Left ventricle myocardium inferior (tissue), 1 donor: ENCODE measurements around the gene PKNOX2. TPM values are rescaled to one million over a fixed set of nuclear protein-coding genes. Genes with fewer than 3 reads are reported as not detected.

Source experiments
- DNase-seq: peaks from one replicate; pipeline ENCODE4 v3.0.0-alpha.2; 2020
- H3K27ac ChIP-seq: fragments of 200-600 bp; replicated peaks from 2 replicates; pipeline ENCODE4 v1.8.0; 2021
- H3K27me3 ChIP-seq: fragments of 200-600 bp; 2 replicates; pipeline ENCODE4 v1.8.0; 2021; ENCODE audit warnings: low read depth
- H3K36me3 ChIP-seq: fragments of 200-600 bp; 2 replicates; pipeline ENCODE4 v1.8.0; 2021
- H3K4me1 ChIP-seq: fragments of 200-600 bp; 2 replicates; pipeline ENCODE4 v1.8.0; 2021
- H3K4me3 ChIP-seq: fragments of 200-600 bp; 2 replicates; pipeline ENCODE4 v1.8.0; 2021; ENCODE audit warnings: mild to moderate bottlenecking, moderate library complexity
- H3K9me3 ChIP-seq: fragments of 200-600 bp; replicated peaks from 2 replicates; pipeline ENCODE4 v1.8.0; 2021
- CTCF ChIP-seq: fragments of 200-600 bp; IDR thresholded peaks from 2 replicates; pipeline ENCODE4 v1.8.0; 2021; ENCODE audit warnings: antibody characterized with exemption, mild to moderate bottlenecking, borderline replicate concordance
- intact Hi-C: fragments of 100-400 bp; cut with micrococcal nuclease; formaldehyde crosslinking; loops from one replicate; pipeline ENCODE4 v1.11.0; 2022
- total RNA-seq: library from RNA; stranded (reverse); fragmentation: NEBNext Ultra II Directional; extraction: Animal tissue kit (Norgen Biotek cat#: 25700); gene quantifications from one replicate; pipeline ENCODE4 v1.2.1, GENCODE V29; 2021
- donor health status: DM: no; HTN: yes; CAD: no; lungs with severe emphysema.

PKNOX2 gene
- total RNA-seq, 1 donor from 2014 or later: 6.2 TPM

GRCh38 chr11:125201525-125202141, 37.1 kb downstream of the PKNOX2 start:
- Histone ChIP-seq H3K27me3 (peaks cover 6% of the 10 kb centered on the region), H3K4me3 (no peak overlapping the region), H3K9me3 (no peaks in the 10 kb centered on the region), H3K27ac (no peak overlapping the region), H3K4me1 (peaks cover 10% of the 10 kb centered on the region), H3K36me3 (no peaks in the 10 kb centered on the region)
- TF ChIP-seq CTCF: no peak
- no peak for DNase-seq
- intact Hi-C loops: no loop called here

DNA sequence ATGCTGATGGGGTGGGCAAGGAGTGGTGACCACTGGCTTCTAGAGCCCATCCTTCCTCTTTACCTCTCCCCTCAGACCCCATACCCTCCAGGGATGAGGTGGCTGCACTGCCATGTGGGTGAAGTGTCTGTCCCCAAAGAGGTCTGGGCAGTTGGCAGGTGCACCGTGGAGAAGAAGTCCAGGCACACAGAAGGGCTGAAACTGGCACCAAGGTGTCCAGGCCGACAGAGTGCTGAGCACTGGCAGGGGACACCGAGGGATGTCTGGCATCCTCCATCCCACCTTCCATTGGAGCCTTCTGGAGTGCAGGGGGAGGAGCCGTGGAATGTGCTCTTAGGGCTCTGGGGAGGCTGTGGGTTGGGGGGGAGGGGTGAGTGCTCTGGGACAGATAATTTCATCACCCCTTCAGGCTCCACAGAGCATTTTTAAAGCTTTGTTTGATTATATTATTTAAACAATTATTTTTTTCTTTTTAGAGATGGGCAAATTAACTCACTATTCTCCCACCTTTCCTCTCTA, 37.9 kb downstream of the PKNOX2 start:
- no peaks in the 10 kb centered on the region for H3K36me3 ChIP-seq
- H3K4me3 ChIP-seq: no peak overlapping the region
- peaks cover 6% of the 10 kb centered on the region for H3K27me3 ChIP-seq
- H3K27ac ChIP-seq: no peak overlapping the region
- intact Hi-C loops: no loop called here
- H3K9me3 ChIP-seq: no peaks in the 10 kb centered on the region
- peaks cover 10% of the 10 kb centered on the region for H3K4me1 ChIP-seq
- no peak for DNase-seq
- TF ChIP-seq CTCF: no peak

DNA sequence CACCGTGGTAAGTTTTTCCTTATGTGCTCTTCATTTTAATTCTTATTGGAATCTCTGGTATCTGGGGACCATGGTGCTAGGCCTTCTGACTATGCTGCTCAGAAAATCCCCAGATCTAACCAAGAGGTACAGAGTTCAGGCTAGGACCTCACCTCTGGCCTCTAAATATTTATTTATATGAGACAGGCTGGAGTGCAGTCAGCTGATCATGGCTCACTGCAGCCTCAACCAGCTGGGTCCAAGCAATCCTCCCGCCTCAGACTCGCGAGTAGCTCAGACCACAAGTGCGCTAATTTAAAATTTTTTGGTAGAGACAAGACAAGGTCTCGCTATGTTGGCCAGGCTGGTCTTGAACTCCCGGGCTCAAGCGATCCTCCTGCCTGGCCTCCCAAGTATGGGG, 38.4 kb downstream of the PKNOX2 start:
- no peak overlapping the region for H3K27ac ChIP-seq
- no peak for DNase-seq
- intact Hi-C loops: no loop called here
- TF ChIP-seq CTCF: no peak
- H3K4me3 ChIP-seq: no peak overlapping the region
- H3K27me3 ChIP-seq: peaks cover 6% of the 10 kb centered on the region
- H3K4me1 ChIP-seq: peaks cover 10% of the 10 kb centered on the region
- H3K9me3 ChIP-seq: no peaks in the 10 kb centered on the region
- no peaks in the 10 kb centered on the region for H3K36me3 ChIP-seq

- no peak for TF ChIP-seq CTCF
- Histone ChIP-seq H3K36me3 (no peaks in the 10 kb centered on the region), H3K27ac (no peak overlapping the region), H3K4me1 (peaks cover 8% of the 10 kb centered on the region), H3K27me3 (peaks cover 6% of the 10 kb centered on the region), H3K4me3 (no peak overlapping the region), H3K9me3 (no peaks in the 10 kb centered on the region)
- no peak for DNase-seq
- intact Hi-C loops: no loop called here
These were observed 43.4 kb downstream of the PKNOX2 start for GRCh38 chr11:125207866-125208425.

DNA sequence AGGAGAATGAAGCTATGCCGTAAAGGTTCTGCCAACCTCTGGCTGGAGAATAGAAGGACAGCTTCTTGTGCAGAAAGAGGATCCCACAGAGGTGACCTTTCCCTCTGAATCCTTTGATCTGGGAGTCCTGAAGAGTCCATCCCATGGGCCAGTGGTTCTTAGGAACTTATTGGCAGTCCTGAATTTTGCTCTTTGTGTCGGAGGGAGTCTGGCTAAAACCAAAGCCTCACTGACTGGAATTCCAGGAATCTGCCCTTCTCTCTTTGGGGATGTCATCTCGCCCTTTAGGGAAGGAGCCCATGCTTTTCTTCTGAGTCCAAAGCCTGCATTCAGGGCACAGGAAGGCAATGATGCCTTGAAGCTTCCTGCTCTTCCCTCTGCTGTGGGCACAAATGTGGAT, 45.5 kb downstream of the PKNOX2 start:
- Histone ChIP-seq H3K27ac (no peak overlapping the region), H3K27me3 (peaks cover 6% of the 10 kb centered on the region), H3K4me3 (no peak overlapping the region), H3K9me3 (no peaks in the 10 kb centered on the region), H3K36me3 (no peaks in the 10 kb centered on the region), H3K4me1 (peaks cover 19% of the 10 kb centered on the region)
- TF ChIP-seq CTCF: no peak
- DNase-seq: no peak
- intact Hi-C loops: no loop called here
